Measurements from ENCODE around the gene PODN.

GRCh38 chr1:53087332-53088285 is 25.6 kb downstream of the PODN start:
- TF ChIP-seq EP300 (IDR thresholded peaks at IDR 0.05): no peak
- TF ChIP-seq, protein P1, sequence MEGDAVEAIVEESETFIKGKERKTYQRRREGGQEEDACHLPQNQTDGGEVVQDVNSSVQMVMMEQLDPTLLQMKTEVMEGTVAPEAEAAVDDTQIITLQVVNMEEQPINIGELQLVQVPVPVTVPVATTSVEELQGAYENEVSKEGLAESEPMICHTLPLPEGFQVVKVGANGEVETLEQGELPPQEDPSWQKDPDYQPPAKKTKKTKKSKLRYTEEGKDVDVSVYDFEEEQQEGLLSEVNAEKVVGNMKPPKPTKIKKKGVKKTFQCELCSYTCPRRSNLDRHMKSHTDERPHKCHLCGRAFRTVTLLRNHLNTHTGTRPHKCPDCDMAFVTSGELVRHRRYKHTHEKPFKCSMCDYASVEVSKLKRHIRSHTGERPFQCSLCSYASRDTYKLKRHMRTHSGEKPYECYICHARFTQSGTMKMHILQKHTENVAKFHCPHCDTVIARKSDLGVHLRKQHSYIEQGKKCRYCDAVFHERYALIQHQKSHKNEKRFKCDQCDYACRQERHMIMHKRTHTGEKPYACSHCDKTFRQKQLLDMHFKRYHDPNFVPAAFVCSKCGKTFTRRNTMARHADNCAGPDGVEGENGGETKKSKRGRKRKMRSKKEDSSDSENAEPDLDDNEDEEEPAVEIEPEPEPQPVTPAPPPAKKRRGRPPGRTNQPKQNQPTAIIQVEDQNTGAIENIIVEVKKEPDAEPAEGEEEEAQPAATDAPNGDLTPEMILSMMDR (IDR thresholded peaks at IDR 0.05): no peak

Data from ovary (tissue), 3 donors.